GM23338 (cell line): ENCODE results near the gene TFEB.

Experiments used
- CREB1 ChIP-seq: fragments of 250-450 bp; sonication (Bioruptor Pico); IDR thresholded peaks from 2 replicates; pipeline ENCODE4 v1.5.0; 2020; ENCODE audit warnings: low read depth, mild to moderate bottlenecking, moderate library complexity
- EZH2 ChIP-seq: fragments of 200-600 bp; sonication (generic); IDR thresholded peaks from one replicate; pipeline ENCODE4 v1.8.0; 2017; ENCODE audit warnings: antibody characterized with exemption, mild to moderate bottlenecking, low read depth; ENCODE audit not compliant: unreplicated experiment
- EZH2phosphoT487 ChIP-seq: fragments of 200-600 bp; sonication (generic); IDR thresholded peaks from one replicate; pipeline ENCODE4 v1.8.1; 2018; ENCODE audit warnings: antibody characterized with exemption; ENCODE audit not compliant: unreplicated experiment
- JUNB ChIP-seq: IDR thresholded peaks from one replicate; pipeline ENCODE4 v1.6.1; 2016; ENCODE audit warnings: antibody characterized with exemption; ENCODE audit not compliant: unreplicated experiment
- NANOG ChIP-seq: IDR thresholded peaks from 2 replicates; pipeline ENCODE4 v1.6.1; 2016; ENCODE audit warnings: antibody characterized with exemption, borderline replicate concordance
- POLR2AphosphoS5 ChIP-seq: IDR thresholded peaks from 2 replicates; pipeline ENCODE4 v1.6.1; 2016; ENCODE audit warnings: antibody characterized with exemption, low read depth
- TF ChIP-seq, protein P1 (sequence below), 2 experiments: fragments of 200-600 bp in 1 of 2; sonication (generic) in 1 of 2; conservative IDR thresholded peaks; 2 replicates each; pipeline versions ENCODE4 v1.5.1 to v1.6.1; 2016 to 2017; ENCODE audit warnings: antibody characterized with exemption in 2 of 2, low read depth in 2 of 2, mild to moderate bottlenecking in 2 of 2, moderate library complexity in 1 of 2
- TF ChIP-seq, protein P2 (sequence below): IDR thresholded peaks from one replicate; pipeline ENCODE4 v1.6.1; 2018; ENCODE audit warnings: antibody characterized with exemption; ENCODE audit not compliant: unreplicated experiment
- TF ChIP-seq, protein P3 (sequence below): fragments of 250-450 bp; sonication (Bioruptor Pico); IDR thresholded peaks from 2 replicates; pipeline ENCODE4 v1.5.0; 2020; ENCODE audit warnings: mild to moderate bottlenecking, moderate library complexity
- TF ChIP-seq, protein P4 (sequence below): IDR thresholded peaks from 2 replicates; pipeline ENCODE4 v1.6.1; 2016; ENCODE audit warnings: antibody characterized with exemption

DNA sequence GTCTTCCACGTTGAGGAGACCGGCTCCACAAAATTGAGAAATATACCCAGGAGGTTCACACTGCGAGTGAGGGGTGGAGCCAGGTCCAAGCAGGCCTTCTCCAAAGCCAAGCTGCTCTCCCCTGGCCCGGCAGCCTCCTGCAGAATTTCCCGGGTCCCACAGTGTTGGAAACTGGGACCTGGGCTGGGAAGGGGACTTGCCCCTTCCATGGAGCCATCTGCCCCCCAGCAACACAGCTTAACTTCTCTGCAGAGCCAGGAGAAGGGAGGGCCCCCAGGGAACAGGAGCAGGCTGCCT is 61.8 kb downstream of the TFEB start:
- TF ChIP-seq, protein P1, sequence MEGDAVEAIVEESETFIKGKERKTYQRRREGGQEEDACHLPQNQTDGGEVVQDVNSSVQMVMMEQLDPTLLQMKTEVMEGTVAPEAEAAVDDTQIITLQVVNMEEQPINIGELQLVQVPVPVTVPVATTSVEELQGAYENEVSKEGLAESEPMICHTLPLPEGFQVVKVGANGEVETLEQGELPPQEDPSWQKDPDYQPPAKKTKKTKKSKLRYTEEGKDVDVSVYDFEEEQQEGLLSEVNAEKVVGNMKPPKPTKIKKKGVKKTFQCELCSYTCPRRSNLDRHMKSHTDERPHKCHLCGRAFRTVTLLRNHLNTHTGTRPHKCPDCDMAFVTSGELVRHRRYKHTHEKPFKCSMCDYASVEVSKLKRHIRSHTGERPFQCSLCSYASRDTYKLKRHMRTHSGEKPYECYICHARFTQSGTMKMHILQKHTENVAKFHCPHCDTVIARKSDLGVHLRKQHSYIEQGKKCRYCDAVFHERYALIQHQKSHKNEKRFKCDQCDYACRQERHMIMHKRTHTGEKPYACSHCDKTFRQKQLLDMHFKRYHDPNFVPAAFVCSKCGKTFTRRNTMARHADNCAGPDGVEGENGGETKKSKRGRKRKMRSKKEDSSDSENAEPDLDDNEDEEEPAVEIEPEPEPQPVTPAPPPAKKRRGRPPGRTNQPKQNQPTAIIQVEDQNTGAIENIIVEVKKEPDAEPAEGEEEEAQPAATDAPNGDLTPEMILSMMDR (conservative IDR thresholded peaks at IDR 0.05; ENCODE audit: low read depth in 2 of 2): no peak
- TF ChIP-seq CREB1 (CRISPR knock-in tag) (no peak), EZH2 (no peak), JUNB (no peak), POLR2AphosphoS5 (no peak), EZH2phosphoT487 (no peak), NANOG (no peak)
- TF ChIP-seq, protein P2, sequence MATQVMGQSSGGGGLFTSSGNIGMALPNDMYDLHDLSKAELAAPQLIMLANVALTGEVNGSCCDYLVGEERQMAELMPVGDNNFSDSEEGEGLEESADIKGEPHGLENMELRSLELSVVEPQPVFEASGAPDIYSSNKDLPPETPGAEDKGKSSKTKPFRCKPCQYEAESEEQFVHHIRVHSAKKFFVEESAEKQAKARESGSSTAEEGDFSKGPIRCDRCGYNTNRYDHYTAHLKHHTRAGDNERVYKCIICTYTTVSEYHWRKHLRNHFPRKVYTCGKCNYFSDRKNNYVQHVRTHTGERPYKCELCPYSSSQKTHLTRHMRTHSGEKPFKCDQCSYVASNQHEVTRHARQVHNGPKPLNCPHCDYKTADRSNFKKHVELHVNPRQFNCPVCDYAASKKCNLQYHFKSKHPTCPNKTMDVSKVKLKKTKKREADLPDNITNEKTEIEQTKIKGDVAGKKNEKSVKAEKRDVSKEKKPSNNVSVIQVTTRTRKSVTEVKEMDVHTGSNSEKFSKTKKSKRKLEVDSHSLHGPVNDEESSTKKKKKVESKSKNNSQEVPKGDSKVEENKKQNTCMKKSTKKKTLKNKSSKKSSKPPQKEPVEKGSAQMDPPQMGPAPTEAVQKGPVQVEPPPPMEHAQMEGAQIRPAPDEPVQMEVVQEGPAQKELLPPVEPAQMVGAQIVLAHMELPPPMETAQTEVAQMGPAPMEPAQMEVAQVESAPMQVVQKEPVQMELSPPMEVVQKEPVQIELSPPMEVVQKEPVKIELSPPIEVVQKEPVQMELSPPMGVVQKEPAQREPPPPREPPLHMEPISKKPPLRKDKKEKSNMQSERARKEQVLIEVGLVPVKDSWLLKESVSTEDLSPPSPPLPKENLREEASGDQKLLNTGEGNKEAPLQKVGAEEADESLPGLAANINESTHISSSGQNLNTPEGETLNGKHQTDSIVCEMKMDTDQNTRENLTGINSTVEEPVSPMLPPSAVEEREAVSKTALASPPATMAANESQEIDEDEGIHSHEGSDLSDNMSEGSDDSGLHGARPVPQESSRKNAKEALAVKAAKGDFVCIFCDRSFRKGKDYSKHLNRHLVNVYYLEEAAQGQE: no peak
- TF ChIP-seq, protein P3, sequence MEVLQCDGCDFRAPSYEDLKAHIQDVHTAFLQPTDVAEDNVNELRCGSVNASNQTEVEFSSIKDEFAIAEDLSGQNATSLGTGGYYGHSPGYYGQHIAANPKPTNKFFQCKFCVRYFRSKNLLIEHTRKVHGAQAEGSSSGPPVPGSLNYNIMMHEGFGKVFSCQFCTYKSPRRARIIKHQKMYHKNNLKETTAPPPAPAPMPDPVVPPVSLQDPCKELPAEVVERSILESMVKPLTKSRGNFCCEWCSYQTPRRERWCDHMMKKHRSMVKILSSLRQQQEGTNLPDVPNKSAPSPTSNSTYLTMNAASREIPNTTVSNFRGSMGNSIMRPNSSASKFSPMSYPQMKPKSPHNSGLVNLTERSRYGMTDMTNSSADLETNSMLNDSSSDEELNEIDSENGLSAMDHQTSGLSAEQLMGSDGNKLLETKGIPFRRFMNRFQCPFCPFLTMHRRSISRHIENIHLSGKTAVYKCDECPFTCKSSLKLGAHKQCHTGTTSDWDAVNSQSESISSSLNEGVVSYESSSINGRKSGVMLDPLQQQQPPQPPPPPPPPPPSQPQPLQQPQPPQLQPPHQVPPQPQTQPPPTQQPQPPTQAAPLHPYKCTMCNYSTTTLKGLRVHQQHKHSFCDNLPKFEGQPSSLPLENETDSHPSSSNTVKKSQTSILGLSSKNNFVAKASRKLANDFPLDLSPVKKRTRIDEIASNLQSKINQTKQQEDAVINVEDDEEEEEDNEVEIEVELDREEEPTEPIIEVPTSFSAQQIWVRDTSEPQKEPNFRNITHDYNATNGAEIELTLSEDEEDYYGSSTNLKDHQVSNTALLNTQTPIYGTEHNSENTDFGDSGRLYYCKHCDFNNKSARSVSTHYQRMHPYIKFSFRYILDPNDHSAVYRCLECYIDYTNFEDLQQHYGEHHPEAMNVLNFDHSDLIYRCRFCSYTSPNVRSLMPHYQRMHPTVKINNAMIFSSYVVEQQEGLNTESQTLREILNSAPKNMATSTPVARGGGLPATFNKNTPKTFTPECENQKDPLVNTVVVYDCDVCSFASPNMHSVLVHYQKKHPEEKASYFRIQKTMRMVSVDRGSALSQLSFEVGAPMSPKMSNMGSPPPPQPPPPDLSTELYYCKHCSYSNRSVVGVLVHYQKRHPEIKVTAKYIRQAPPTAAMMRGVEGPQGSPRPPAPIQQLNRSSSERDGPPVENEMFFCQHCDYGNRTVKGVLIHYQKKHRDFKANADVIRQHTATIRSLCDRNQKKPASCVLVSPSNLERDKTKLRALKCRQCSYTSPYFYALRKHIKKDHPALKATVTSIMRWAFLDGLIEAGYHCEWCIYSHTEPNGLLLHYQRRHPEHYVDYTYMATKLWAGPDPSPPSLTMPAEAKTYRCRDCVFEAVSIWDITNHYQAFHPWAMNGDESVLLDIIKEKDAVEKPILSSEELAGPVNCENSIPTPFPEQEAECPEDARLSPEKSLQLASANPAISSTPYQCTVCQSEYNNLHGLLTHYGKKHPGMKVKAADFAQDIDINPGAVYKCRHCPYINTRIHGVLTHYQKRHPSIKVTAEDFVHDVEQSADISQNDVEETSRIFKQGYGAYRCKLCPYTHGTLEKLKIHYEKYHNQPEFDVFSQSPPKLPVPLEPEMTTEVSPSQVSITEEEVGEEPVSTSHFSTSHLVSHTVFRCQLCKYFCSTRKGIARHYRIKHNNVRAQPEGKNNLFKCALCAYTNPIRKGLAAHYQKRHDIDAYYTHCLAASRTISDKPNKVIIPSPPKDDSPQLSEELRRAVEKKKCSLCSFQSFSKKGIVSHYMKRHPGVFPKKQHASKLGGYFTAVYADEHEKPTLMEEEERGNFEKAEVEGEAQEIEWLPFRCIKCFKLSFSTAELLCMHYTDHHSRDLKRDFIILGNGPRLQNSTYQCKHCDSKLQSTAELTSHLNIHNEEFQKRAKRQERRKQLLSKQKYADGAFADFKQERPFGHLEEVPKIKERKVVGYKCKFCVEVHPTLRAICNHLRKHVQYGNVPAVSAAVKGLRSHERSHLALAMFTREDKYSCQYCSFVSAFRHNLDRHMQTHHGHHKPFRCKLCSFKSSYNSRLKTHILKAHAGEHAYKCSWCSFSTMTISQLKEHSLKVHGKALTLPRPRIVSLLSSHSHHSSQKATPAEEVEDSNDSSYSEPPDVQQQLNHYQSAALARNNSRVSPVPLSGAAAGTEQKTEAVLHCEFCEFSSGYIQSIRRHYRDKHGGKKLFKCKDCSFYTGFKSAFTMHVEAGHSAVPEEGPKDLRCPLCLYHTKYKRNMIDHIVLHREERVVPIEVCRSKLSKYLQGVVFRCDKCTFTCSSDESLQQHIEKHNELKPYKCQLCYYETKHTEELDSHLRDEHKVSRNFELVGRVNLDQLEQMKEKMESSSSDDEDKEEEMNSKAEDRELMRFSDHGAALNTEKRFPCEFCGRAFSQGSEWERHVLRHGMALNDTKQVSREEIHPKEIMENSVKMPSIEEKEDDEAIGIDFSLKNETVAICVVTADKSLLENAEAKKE: no peak
- TF ChIP-seq, protein P4, sequence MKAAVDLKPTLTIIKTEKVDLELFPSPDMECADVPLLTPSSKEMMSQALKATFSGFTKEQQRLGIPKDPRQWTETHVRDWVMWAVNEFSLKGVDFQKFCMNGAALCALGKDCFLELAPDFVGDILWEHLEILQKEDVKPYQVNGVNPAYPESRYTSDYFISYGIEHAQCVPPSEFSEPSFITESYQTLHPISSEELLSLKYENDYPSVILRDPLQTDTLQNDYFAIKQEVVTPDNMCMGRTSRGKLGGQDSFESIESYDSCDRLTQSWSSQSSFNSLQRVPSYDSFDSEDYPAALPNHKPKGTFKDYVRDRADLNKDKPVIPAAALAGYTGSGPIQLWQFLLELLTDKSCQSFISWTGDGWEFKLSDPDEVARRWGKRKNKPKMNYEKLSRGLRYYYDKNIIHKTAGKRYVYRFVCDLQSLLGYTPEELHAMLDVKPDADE: no peak
